Measurements from ENCODE around the gene VPS26C. TPM values are rescaled to one million over a fixed set of nuclear protein-coding genes. Genes with fewer than 3 reads are reported as not detected.

VPS26C gene
- polyA plus RNA-seq (2012; rRNA removed): 34.8 and 42.2 TPM in 2 replicates
- 31.4 and 37.4 TPM in 2 replicates for polyA plus RNA-seq (2012; cell fraction: cytosol; rRNA removed)
- 32.8 and 44.7 TPM in 2 replicates for polyA plus RNA-seq (2012; cell fraction: nucleus; rRNA removed)

GRCh38 chr21:37267269-37268185 lies at the start of gene VPS26C:
Gene VPS26C, minus strand, starts transcription at chr21:37267334. Its CDS starts 40 bp downstream, at chr21:37267294.
- H3K27me3 ChIP-seq (ENCODE audit: insufficient read depth): no peaks in the 10 kb centered on the region
- peak within 1 kb of the TSS; percentile 93 for H3K4me2 ChIP-seq
- peaks cover 0 to 10% of the 10 kb centered on the region in 2 experiments; a peak in 3 of 4 replicates for H3K4me1 ChIP-seq (ENCODE audit: control insufficient read depth in 1 of 2, insufficient read depth in 2 of 2, low read depth in 1 of 2, low read length in 1 of 2)
- 0% methylated on average over 30 of the region's 86 CpGs for WGBS (ENCODE audit: low lambda C conversion rate)
- ChIA-PET CTCF (interaction anchor here (0.7 to 3.0 kb wide), 3 partner anchors 9 to 291 kb away, joined by 3 to 12 read pairs (median 3); no protein-coding TSS in a partner anchor), POLR2A (interaction anchor here (0.6 to 3.3 kb wide), 12 partner anchors 9 to 297 kb away, joined by 3 to 20 read pairs (median 3); partner anchors contain the start of gene DYRK1A)
- peak within 1 kb of the TSS; percentile 96 for H3K9ac ChIP-seq
- H3F3A ChIP-seq (replicated peaks; ENCODE audit: insufficient read depth): no peaks in the 10 kb centered on the region
- peaks cover 7 to 8% of the 10 kb centered on the region in 2 experiments for H3K36me3 ChIP-seq (replicated peaks in 1 of 2; ENCODE audit: control insufficient read depth in 1 of 2, insufficient read depth in 2 of 2, low read length in 1 of 2)
- peak within 1 kb of the TSS; percentile 80 to 92 for H3K4me3 ChIP-seq (ENCODE audit: low read depth in 2 of 2, low read length in 1 of 2)
- H3K9me2 ChIP-seq: no peaks in the 10 kb centered on the region
- no peaks in the 10 kb centered on the region for H3K9me3 ChIP-seq
- DNase-seq: peak; percentile 95
- peak within 1 kb of the TSS; percentile 81 for H2AFZ ChIP-seq (ENCODE audit: low read depth)
- peaks cover 13% of the 10 kb centered on the region; the same call in 1 of the 2 replicates for H4K20me1 ChIP-seq (ENCODE audit: insufficient read depth)
- peak within 1 kb of the TSS; percentile 99 to 100 for H3K27ac ChIP-seq (ENCODE audit: low read depth in 2 of 2, low read length in 1 of 2)
- peaks cover 58% of the 10 kb centered on the region for H3K79me2 ChIP-seq (ENCODE audit: insufficient read depth)
- TF ChIP-seq FOXM1 (IDR thresholded peaks at IDR 0.05; ENCODE audit: low read depth) (0 out of 2 replicates have a peak, but pooled peaks have one; percentile 34), YY1 (IDR thresholded peaks at IDR 0.05; ENCODE audit: low read depth) (0 out of 2 replicates have a peak, but pooled peaks have one; percentile 32), RXRA (IDR thresholded peaks at IDR 0.05; ENCODE audit: borderline replicate concordance, low read depth) (no peak; the same call in 1 of the 2 replicates), TAF1 (IDR thresholded peaks at IDR 0.05; ENCODE audit: borderline replicate concordance, low read depth, low read length) (peak; percentile 12; the same call in 1 of the 2 replicates), IRF3 (IDR thresholded peaks at IDR 0.05; ENCODE audit: low read depth, low read length) (no peak), MEF2A (IDR thresholded peaks at IDR 0.05; ENCODE audit: borderline replicate concordance, low read depth) (no peak), TCF12 (IDR thresholded peaks at IDR 0.05) (0 out of 2 replicates have a peak, but pooled peaks have one; percentile 24), RFX5 (IDR thresholded peaks at IDR 0.05; ENCODE audit: low read length) (no peak), EZH2phosphoT487 (IDR thresholded peaks at IDR 0.05; ENCODE audit: borderline replicate concordance, low read depth) (no peak), USF1 (IDR thresholded peaks at IDR 0.05; ENCODE audit: borderline replicate concordance, low read depth) (peak; percentile 97), GABPA (IDR thresholded peaks at IDR 0.05; ENCODE audit: low read depth) (peak; percentile 91), REST (IDR thresholded peaks at IDR 0.05; ENCODE audit: low read depth, low read length) (peak; percentile 23; the same call in 1 of the 2 replicates), FOSL2 (IDR thresholded peaks at IDR 0.05; ENCODE audit: borderline replicate concordance, low read depth) (no peak), TEAD4 (IDR thresholded peaks at IDR 0.05; ENCODE audit: borderline replicate concordance, insufficient read depth) (no peak), USF2 (IDR thresholded peaks at IDR 0.05; ENCODE audit: borderline replicate concordance, low read depth, low read length) (peak; percentile 84), NFIC (IDR thresholded peaks at IDR 0.05; ENCODE audit: borderline replicate concordance) (peak; percentile 83), JUND (IDR thresholded peaks at IDR 0.05) (no peak), RAD21 (IDR thresholded peaks at IDR 0.05; ENCODE audit: low read length) (no peak; the same call in 1 of the 2 replicates), CHD2 (IDR thresholded peaks at IDR 0.05; ENCODE audit: low read length, partially characterized antibody) (peak; percentile 72), MAX (IDR thresholded peaks at IDR 0.05; ENCODE audit: low read depth) (peak; percentile 90), ZBTB33 (IDR thresholded peaks at IDR 0.05; ENCODE audit: borderline replicate concordance, low read depth) (0 out of 2 replicates have a peak, but pooled peaks have one; percentile 34), GATA2 (CRISPR knock-in tag; IDR thresholded peaks at IDR 0.05) (no peak)

All from SK-N-SH (cell line).